Mucosa of gallbladder (tissue), 1 donor: ENCODE measurements around the gene ACSF2. TPM values are rescaled to one million over a fixed set of nuclear protein-coding genes. Genes with fewer than 3 reads are reported as not detected.
A peak's percentile ranks its signal among the peaks of the same experiment; 100 is the strongest.

Experiments
- DNase-seq: peaks from one replicate; pipeline ENCODE4 v3.0.0-alpha.2; 2020; ENCODE audit warnings: low spot score
- total RNA-seq: library from RNA; stranded (reverse); gene quantifications from one replicate; pipeline ENCODE4 v1.2.1, GENCODE V29; 2021
- donor health status: DM: no; HTN: no; CAD: no.

ACSF2 gene
- total RNA-seq, 1 donor from 2014 or later, result 67.5 TPM

- peak; percentile 48 for DNase-seq
These were observed 75.0 kb downstream of the ACSF2 start for GRCh38 chr17:50501054-50501453.

GRCh38 chr17:50502301-50502990 lies 76.4 kb downstream of the ACSF2 start:
- DNase-seq, result no peak

GRCh38 chr17:50505591-50506130 lies 79.6 kb downstream of the ACSF2 start:
- no peak for DNase-seq

GRCh38 chr17:50506298-50506697 lies 80.3 kb downstream of the ACSF2 start:
- no peak for DNase-seq

GRCh38 chr17:50507871-50508572 lies 82.0 kb downstream of the ACSF2 start, which contains the start of gene MYCBPAP:
TSS of gene MYCBPAP (plus strand) at chr17:50508439. CDS start at chr17:50508675, 236 bp downstream.
- DNase-seq, result peak; percentile 83

GRCh38 chr17:50508573-50509460 lies 82.8 kb downstream of the ACSF2 start:
- DNase-seq, result no peak

GRCh38 chr17:50511058-50511457 lies 85.0 kb downstream of the ACSF2 start:
- no peak for DNase-seq

- DNase-seq, result no peak
These were observed 87.5 kb downstream of the ACSF2 start for GRCh38 chr17:50513495-50513894.

- no peak for DNase-seq
These were observed 88.4 kb downstream of the ACSF2 start for GRCh38 chr17:50514388-50514787.

- DNase-seq, result no peak
These were observed 89.1 kb downstream of the ACSF2 start for GRCh38 chr17:50514936-50515702.

- no peak for DNase-seq
These were observed 91.0 kb downstream of the ACSF2 start for GRCh38 chr17:50517011-50517410.

GRCh38 chr17:50517504-50518383 lies 91.7 kb downstream of the ACSF2 start:
- DNase-seq, result no peak

GRCh38 chr17:50518384-50519023 lies 92.5 kb downstream of the ACSF2 start:
- DNase-seq, result no peak

GRCh38 chr17:50519141-50519834 lies 93.3 kb downstream of the ACSF2 start:
- no peak for DNase-seq

- DNase-seq, result no peak
These were observed 94.5 kb downstream of the ACSF2 start for GRCh38 chr17:50520483-50520882.

- no peak for DNase-seq
These were observed 95.5 kb downstream of the ACSF2 start for GRCh38 chr17:50521514-50521913.

GRCh38 chr17:50522766-50523165 lies 96.7 kb downstream of the ACSF2 start:
- no peak for DNase-seq

- no peak for DNase-seq
These were observed 97.2 kb downstream of the ACSF2 start for GRCh38 chr17:50523208-50523607.
